ENCODE data around the gene DLEC1. TPM values are rescaled to one million over a fixed set of nuclear protein-coding genes. Genes with fewer than 3 reads are reported as not detected.
"Not testable (repeated sequence)": the region's sequence is repeated elsewhere in the genome, so short reads cannot be mapped to it uniquely, and the experiment has no call there.

Gene DLEC1
- total RNA-seq, 2 donors from 2014 or later, result 0.52 to 0.56 TPM

- Histone ChIP-seq H3K27me3 (peaks cover 5% of the 10 kb centered on the region), H3K4me3 (no peak overlapping the region), H3K27ac (no peak overlapping the region), H3K9ac (ENCODE audit: low read depth in 2 of 2, low read length in 2 of 2) (no peak overlapping the region), H3K9me3 (no peaks in the 10 kb centered on the region), H3K4me1 (peaks cover 6% of the 10 kb centered on the region), H3K36me3 (no peaks in the 10 kb centered on the region)
- DNase-seq, result no peak
- no peak for TF ChIP-seq CTCF (IDR thresholded peaks at IDR 0.05)
- intact Hi-C loops (cut with DNase I), result no loop called here
These were observed 6.6 kb upstream of the DLEC1 start for GRCh38 chr3:38032328-38032865.

GRCh38 chr3:38033586-38033985 is 5.4 kb upstream of the DLEC1 start:
- H3K27ac ChIP-seq; H3K27me3 ChIP-seq; H3K4me1 ChIP-seq; H3K9ac ChIP-seq (ENCODE audit: low read depth in 2 of 2, low read length in 2 of 2); H3K9me3 ChIP-seq; H3K36me3 ChIP-seq; H3K4me3 ChIP-seq; intact Hi-C loops (cut with DNase I): not testable (repeated sequence)
- DNase-seq, result peak; percentile 31

- H3K9ac ChIP-seq (ENCODE audit: low read depth in 2 of 2, low read length in 2 of 2); H3K4me1 ChIP-seq; DNase-seq; H3K27ac ChIP-seq; H3K4me3 ChIP-seq; H3K27me3 ChIP-seq; intact Hi-C loops (cut with DNase I); H3K36me3 ChIP-seq; H3K9me3 ChIP-seq: not testable (repeated sequence)
These were observed 4.7 kb upstream of the DLEC1 start for GRCh38 chr3:38034335-38034734.

GRCh38 chr3:38036286-38036685 is 2.7 kb upstream of the DLEC1 start:
- no peaks in the 10 kb centered on the region for H3K9me3 ChIP-seq
- no peaks in the 10 kb centered on the region for H3K36me3 ChIP-seq
- no peaks in the 10 kb centered on the region for H3K27me3 ChIP-seq
- no peak for TF ChIP-seq CTCF (IDR thresholded peaks at IDR 0.05)
- no peak for DNase-seq
- H3K4me1 ChIP-seq, result peaks cover 8% of the 10 kb centered on the region
- H3K27ac ChIP-seq, result no peak overlapping the region
- no peak overlapping the region for H3K9ac ChIP-seq (ENCODE audit: low read depth in 2 of 2, low read length in 2 of 2)
- intact Hi-C loops (cut with DNase I), result no loop called here
- no peak overlapping the region for H3K4me3 ChIP-seq

- TF ChIP-seq CTCF (IDR thresholded peaks at IDR 0.05), result no peak
These were observed 2.1 kb upstream of the DLEC1 start for GRCh38 chr3:38036906-38037305.

GRCh38 chr3:38038447-38038911 is 529 bp upstream of the DLEC1 start:
- no peak for TF ChIP-seq CTCF (IDR thresholded peaks at IDR 0.05)
- Histone ChIP-seq H3K4me1 (peaks cover 8% of the 10 kb centered on the region), H3K9ac (ENCODE audit: low read depth in 2 of 2, low read length in 2 of 2) (peak overlapping the region in 1 of 2 donors; percentile 72), H3K4me3 (peak overlapping the region; percentile 36), H3K36me3 (no peaks in the 10 kb centered on the region), H3K27ac (peak overlapping the region; percentile 57), H3K9me3 (no peaks in the 10 kb centered on the region), H3K27me3 (no peaks in the 10 kb centered on the region)
- no peak for DNase-seq
- intact Hi-C loops (cut with DNase I), result no loop called here

More at GRCh38 chr3:38036906-38037305, 2.1 kb upstream of the DLEC1 start:
- no peak overlapping the region for H3K4me3 ChIP-seq
- no peak overlapping the region for H3K27ac ChIP-seq
- no peaks in the 10 kb centered on the region for H3K36me3 ChIP-seq
- no peak overlapping the region for H3K9ac ChIP-seq (ENCODE audit: low read depth in 2 of 2, low read length in 2 of 2)
- no peaks in the 10 kb centered on the region for H3K9me3 ChIP-seq
- intact Hi-C loops (cut with DNase I), result no loop called here
- no peaks in the 10 kb centered on the region for H3K27me3 ChIP-seq
- DNase-seq, result no peak
- peaks cover 8% of the 10 kb centered on the region for H3K4me1 ChIP-seq
